ENCODE measurements around the gene NDUFB10. TPM values are rescaled to one million over a fixed set of nuclear protein-coding genes. Genes with fewer than 3 reads are reported as not detected.

The NDUFB10 gene
- total RNA-seq, 1 donor from 2014 or later = 76.6 TPM

Small RNA genes within 50 kb of the gene (small RNA-seq; reads per million reads assigned to genes)
- not detected for gene AC005363.2
- not detected for gene SNORA10
- not detected for gene SNORA64

Other genes starting within 250 kb of the NDUFB10 start
- gene NME3, start 188.0 kb upstream of the NDUFB10 start, total RNA-seq = 35.1 TPM
- gene EME2, start 186.7 kb upstream of the NDUFB10 start, total RNA-seq = 7.7 TPM
- gene MRPS34, start 186.4 kb upstream of the NDUFB10 start, total RNA-seq = 31.4 TPM
- 57.9 TPM for gene SPSB3, start 177.0 kb upstream of the NDUFB10 start, total RNA-seq
- gene NUBP2, start 176.6 kb upstream of the NDUFB10 start, total RNA-seq = 37.9 TPM
- under 0.01 TPM for gene IGFALS, start 165.8 kb upstream of the NDUFB10 start, total RNA-seq
- 51.8 TPM for gene HAGH, start 132.7 kb upstream of the NDUFB10 start, total RNA-seq
- 64.0 TPM for gene FAHD1, start 132.3 kb upstream of the NDUFB10 start, total RNA-seq
- gene MEIOB, start 87.4 kb upstream of the NDUFB10 start, total RNA-seq = 0.41 TPM
- gene HS3ST6, start 41.1 kb upstream of the NDUFB10 start, total RNA-seq = not detected
- gene MSRB1, start 16.3 kb upstream of the NDUFB10 start, total RNA-seq = 4.1 TPM
- gene RPL3L, start 4.8 kb upstream of the NDUFB10 start, total RNA-seq = not detected
- gene RPS2, start 5.3 kb downstream of the NDUFB10 start, total RNA-seq = 1,930 TPM
- not detected for gene RNF151, start 7.3 kb downstream of the NDUFB10 start, total RNA-seq
- 11.0 TPM for gene TBL3, start 12.5 kb downstream of the NDUFB10 start, total RNA-seq
- gene NOXO1, start 21.9 kb downstream of the NDUFB10 start, total RNA-seq = 1.2 TPM
- gene GFER, start 24.7 kb downstream of the NDUFB10 start, total RNA-seq = 12.6 TPM
- 71.3 TPM for gene SYNGR3, start 30.4 kb downstream of the NDUFB10 start, total RNA-seq
- gene ZNF598, start 50.3 kb downstream of the NDUFB10 start, total RNA-seq = 5.7 TPM
- not detected for gene NPW, start 60.2 kb downstream of the NDUFB10 start, total RNA-seq
- gene NHERF2, start 67.4 kb downstream of the NDUFB10 start, total RNA-seq = 13.5 TPM
- gene NTHL1, start 88.3 kb downstream of the NDUFB10 start, total RNA-seq = 33.4 TPM
- 39.5 TPM for gene TSC2, start 88.4 kb downstream of the NDUFB10 start, total RNA-seq
- gene PKD1, start 176.4 kb downstream of the NDUFB10 start, total RNA-seq = 58.3 TPM
- gene RAB26, start 189.1 kb downstream of the NDUFB10 start, total RNA-seq = 4.1 TPM
- 25.7 TPM for gene TRAF7, start 196.2 kb downstream of the NDUFB10 start, total RNA-seq
- 15.9 TPM for gene CASKIN1, start 237.1 kb downstream of the NDUFB10 start, total RNA-seq
- 6.9 TPM for gene MLST8, start 245.9 kb downstream of the NDUFB10 start, total RNA-seq

Measured in frontal cortex (tissue), 1 donor.